HG03103 (cell line): ENCODE results near the gene ZBTB7A.

Source experiments
- ATAC-seq: cut with Tn5 transposase; IDR thresholded peaks from one replicate; pipeline ENCODE4 v1.9.1; 2021; ENCODE audit warnings: low read depth; ENCODE audit not compliant: unreplicated experiment

ZBTB7A gene

DNA sequence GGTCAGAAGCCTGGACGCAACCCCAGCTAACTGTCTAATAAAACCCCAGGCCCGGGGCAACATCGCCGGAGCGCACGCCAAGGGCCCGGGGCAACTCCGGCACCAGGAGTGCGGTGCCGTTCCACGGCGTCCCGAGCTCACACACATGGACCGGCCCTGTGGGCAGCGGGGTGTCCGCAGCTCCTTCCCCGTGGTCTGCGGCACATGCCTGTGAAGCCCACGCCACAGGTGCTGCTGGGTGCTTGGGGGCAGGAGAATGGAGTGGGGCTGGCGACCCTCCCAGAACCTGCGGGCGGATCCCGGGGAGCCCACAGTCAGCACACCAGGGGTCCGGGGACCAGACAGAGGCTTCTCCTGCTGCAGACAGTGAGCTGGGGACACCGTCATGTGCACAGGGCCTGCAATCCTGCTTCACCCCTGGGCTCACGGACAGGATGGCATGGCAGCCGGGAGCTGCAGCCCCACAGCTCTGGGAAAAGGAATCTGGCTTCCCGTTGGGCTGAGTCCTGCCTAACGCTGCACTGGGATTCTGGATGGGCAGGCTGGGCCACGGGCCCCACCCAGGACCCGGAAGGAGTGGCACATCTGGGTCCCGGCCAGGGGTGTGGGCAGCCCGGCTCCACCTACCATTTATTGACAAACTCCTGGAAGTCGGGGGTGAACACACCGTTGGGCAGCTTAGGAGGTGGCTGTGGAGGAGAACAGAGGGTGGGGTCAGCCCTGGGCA, 28.2 kb upstream of the ZBTB7A start:
- ATAC-seq = no peak

DNA sequence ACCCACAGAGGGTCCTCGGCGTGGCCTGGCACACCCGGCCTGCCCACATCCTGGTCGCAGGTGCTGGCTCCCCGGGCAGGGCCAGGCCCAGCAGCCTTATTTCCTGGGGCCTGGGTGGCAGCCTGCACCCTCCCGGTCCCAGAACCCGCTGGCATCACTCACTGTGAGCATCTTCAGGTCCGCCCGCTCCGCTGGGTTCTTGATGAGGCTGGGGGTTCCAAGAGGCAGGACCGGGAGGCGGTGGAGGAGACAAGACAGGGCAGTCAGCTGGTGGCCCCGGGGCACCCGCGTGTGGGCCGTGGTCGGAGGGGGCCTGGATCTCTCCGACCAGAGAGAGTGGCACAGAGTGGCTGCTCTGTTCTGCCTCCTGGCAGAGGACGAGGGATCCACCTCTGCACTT, 27.6 kb upstream of the ZBTB7A start:
- no peak for ATAC-seq

- no peak for ATAC-seq
Observed at GRCh38 chr19:4093643-4094175, 27.0 kb upstream of the ZBTB7A start.

DNA sequence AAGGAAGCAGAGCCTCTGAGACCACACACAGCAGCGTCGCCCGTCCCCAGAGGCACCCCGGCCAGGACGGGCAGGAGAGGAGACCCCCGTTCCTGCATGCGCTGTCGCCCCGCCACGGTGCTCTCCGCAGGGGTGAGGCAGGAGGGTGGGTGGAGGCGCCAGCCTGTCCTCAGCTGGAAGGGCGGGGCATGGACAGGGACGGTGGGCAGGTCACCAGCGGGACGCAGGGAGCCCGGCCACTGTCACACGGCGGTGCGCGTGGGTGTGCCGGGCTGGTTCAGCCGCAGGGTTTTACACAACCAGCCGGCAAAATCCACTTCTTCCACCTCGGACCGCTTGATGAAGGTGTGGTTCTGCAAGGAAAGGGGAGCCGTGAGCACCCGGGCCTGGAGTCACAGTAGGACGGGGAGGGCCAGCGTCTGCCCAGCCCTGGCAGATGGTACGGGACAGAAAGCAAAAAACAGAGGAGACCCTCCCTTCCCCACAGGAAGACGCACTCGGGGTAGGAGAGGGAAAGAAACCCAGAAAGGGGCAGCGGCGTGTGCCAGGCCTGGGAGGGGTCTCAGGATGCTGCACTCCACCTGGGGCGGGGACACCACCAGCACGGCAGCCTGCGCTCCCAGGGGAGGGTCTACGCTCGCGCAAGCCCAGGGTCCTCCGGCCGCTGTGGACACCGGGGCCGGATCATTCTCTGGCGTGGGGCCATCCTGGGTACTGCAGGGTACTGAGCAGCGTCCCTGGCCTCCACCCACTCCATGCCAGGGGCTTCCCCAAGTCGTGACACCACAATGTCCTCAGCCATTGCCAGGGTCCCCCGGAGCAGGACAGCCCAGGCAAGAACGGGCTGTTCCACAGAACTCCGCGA, 23.9 kb upstream of the ZBTB7A start:
- no peak for ATAC-seq

- no peak for ATAC-seq
Observed at GRCh38 chr19:4089946-4090345, 23.2 kb upstream of the ZBTB7A start.

DNA sequence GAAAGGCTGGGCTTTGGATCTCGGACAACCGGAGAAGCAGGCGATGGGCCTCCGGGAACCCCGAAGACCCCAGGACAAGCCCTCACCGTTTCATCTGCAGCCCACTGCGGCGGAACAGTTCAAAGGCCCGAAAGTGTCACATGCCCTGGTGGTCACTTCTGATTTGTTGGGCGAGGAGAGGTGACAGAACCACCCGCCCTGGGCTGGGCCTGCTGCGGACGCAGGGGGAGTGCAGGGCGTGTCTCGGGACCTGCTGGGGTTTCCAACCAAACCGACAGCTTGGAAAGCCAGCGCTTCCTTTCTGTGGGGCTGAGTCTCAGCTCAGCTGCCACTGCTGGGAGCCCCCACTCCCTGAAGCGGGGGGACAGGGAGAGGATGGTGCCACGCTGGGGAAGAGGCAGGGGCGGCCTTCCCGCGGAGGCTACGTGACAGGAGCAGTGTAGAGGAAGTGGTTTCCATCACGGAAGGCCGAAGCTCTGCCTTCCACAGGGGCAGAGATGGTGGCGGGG, 22.8 kb upstream of the ZBTB7A start:
- no peak for ATAC-seq

- no peak for ATAC-seq
Observed at GRCh38 chr19:4088975-4089374, 22.3 kb upstream of the ZBTB7A start.

- no peak for ATAC-seq
Observed at GRCh38 chr19:4087787-4088679, 21.3 kb upstream of the ZBTB7A start.

- ATAC-seq = no peak
Observed at GRCh38 chr19:4086411-4086867, 19.7 kb upstream of the ZBTB7A start.

DNA sequence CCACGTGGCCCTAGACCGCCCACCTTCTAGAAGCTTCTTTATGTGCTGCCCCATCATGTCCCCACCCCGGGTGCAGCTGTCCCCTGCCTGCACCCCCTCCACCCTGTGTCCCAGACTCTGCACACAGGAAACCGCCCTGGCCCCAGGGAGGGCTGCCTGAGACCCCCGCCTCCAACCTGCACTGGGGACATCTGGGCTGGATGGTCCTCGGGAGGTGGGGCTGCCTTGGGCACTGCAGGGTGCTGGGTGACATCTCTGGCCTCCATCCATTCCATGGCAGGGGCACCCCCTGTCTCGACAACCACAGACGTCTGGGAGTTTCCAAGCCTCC, 17.8 kb upstream of the ZBTB7A start:
- ATAC-seq = no peak

DNA sequence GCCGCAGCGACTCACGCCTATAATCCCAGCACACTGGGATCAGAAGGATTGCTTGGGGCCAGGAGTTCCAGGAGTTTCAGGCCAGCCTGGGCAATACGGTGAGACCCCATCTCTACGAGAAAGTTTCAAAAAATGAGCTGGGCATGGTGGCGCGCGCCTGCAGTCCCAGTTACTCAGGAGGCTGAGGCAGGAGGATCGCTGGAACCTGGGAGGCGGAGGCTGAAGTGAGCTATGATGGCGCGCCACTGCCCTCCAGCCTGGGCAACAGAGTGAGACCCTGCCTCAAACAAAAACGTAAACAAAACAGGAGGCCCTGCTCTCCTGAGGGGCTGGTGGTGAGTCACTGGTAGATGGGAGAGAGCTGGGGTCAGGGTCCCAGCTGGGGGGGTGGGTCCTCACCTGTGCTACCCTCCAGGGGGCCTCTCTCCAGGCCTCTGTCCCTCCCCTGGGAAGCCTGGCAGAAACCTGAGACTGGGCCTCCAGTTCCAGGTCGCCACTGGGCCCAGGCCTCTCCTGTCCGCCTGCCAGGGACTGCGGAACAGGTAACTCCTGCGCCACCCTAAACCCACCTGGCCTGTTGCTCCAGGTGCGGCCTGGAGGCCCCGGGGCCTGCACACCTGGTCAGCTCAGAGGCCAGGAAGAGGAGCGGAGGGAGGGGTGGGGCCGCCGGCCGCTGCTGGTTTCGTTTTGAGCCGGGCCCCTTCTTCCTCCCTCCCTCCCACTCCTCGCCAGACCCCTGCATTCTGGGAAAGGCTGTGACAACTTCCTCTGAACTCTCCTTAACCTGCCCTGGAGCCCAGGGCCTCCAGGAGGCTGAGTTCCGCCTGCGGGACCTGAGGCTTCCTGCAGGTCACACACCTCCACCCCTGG, 17.2 kb upstream of the ZBTB7A start:
- ATAC-seq = no peak

DNA sequence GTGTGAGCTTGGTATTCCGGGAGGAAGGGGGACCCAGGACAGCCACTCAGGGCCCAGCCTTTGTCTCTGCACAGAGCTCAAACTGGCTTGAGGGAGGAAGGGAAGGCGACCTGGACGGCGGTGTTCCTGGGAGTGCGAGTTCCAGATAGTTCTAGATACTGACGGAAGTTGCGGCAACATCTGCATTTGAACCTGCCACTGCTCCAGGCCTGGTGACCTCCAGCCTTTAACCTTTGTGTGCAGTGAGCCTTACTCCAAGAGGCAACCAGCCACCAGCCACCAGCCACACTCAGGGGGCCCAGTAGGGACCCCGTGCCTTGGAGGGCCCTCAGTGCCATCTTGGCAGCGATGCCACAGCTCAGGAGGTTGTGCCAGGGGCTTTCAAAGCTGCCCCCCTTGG, 15.5 kb upstream of the ZBTB7A start:
- ATAC-seq = no peak

DNA sequence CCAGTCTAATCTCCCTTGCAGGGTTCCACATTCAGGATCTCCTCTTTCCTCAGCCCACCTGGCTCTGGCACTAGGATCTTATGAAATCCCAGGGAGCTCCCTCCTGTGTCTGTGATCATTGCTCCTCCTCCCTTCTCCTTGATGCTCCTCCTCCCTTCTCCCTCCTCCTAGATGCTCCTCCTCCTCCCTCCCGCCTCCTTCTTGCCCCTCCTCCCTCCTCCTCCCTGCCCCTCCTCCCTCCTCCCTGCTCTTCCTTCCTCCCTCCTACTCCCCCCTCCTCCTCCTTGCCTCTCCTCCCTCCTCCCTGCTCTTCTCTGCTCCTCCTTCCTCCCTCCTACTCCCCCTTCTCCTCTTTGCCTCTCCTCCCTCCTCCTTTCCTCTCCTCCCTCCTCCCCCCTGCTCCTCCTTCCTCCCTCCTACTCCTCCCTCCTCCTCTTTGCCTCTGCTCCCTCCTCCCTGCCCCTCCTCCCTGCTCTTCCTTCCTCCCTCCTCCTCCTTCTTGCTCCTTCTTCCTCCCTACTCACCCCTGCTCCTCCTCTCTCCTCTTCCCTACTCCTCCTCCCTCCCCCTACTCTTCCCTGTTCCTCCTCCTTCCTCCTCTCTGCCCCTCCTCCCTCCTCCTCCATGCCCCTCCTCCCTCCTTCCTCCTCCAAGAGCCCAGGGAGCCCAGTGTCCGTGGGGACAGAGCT, 14.9 kb upstream of the ZBTB7A start:
- no peak for ATAC-seq

GRCh38 chr19:4080473-4080872, 13.8 kb upstream of the ZBTB7A start:
- ATAC-seq = no peak

- ATAC-seq = no peak
Observed at GRCh38 chr19:4077800-4078684, 11.3 kb upstream of the ZBTB7A start.

GRCh38 chr19:4077007-4077374, 10.3 kb upstream of the ZBTB7A start:
- ATAC-seq = no peak

- no peak for ATAC-seq
Observed at GRCh38 chr19:4075373-4075772, 8.7 kb upstream of the ZBTB7A start.

- ATAC-seq = no peak
Observed at GRCh38 chr19:4071610-4072009, 4.9 kb upstream of the ZBTB7A start.
